GM12891 (cell line): ENCODE measurements around the gene ANKS1B.

Experiments used
- POLR2AphosphoS5 ChIP-seq: IDR thresholded peaks from 2 replicates; pipeline ENCODE4 v1.6.1; 2011; ENCODE audit warnings: low read depth, low read length, control low read depth
- SPI1 ChIP-seq: IDR thresholded peaks from 2 replicates; pipeline ENCODE4 v1.6.1; 2011; ENCODE audit warnings: low read depth, low read length, control low read depth
- TAF1 ChIP-seq: IDR thresholded peaks from 2 replicates; pipeline ENCODE4 v1.6.1; 2011; ENCODE audit warnings: low read depth, low read length, control low read depth

DNA sequence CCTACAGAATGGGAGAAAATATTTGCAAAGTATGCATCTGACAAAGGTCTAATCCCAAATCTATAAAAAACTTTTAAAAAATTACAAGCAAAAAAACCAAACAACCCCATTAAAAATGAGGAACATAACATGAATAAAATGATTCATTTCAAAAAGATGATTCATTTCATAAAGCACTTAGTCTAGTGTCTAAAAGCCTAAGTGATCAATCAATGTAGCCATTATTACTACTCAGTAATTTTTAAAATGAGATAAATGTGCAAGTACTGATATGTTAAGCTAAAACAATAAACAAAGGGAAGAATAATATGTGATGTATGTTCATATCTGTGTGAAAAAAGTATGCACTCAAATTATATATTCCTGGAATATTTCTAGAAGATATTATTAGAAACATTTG, 456.3 kb downstream of the ANKS1B start:
- TF ChIP-seq SPI1 = no peak
- TF ChIP-seq POLR2AphosphoS5 = no peak
- TF ChIP-seq TAF1 = no peak
